HG03575 (cell line): ENCODE data around the gene XCL2.
"Not testable (repeated sequence)": the region's sequence is repeated elsewhere in the genome, so short reads cannot be mapped to it uniquely, and the experiment has no call there.

Experiments
- ATAC-seq: cut with Tn5 transposase; IDR thresholded peaks from one replicate; pipeline ENCODE4 v1.9.1; 2021; ENCODE audit not compliant: unreplicated experiment, insufficient number of reproducible peaks, low FRiP score; ENCODE audit errors: extremely low read depth

The XCL2 gene, protein sequence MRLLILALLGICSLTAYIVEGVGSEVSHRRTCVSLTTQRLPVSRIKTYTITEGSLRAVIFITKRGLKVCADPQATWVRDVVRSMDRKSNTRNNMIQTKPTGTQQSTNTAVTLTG

DNA sequence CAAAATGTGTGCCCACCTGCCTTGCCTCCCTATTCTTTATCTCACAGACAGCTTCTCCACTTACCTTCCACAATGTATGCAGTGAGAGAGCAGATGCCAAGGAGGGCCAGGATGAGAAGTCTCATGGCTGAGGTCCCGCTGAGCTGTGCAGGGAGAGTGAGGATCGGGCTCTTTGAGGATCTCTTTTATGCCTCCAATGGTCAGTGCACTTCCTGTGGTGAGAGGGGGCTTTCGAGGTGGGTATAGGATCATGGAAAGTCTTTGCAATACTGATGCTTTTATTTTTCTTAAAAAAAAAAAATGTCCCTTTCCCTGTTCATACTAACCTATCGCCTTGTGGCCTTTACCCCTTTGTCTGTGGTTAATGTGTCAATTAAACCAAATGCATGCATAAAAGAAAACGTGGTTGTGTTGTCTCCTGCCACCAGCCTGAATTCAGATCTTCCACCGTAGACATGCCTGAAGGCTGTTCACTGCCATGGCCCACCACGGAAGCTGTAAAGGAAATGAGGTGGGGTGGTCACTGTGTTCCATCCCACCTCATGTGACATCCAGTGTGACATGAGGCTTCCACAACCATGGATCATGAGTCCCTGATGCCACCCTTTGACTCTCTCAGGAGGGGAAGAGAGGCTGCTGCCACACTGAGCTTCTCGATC lies at the start of gene XCL2:
TSS of gene XCL2 (minus strand) at position 158 of the 659 bp plus-strand sequence. CDS start at position 125, 33 bp downstream.
- ATAC-seq, result not testable (repeated sequence)

DNA sequence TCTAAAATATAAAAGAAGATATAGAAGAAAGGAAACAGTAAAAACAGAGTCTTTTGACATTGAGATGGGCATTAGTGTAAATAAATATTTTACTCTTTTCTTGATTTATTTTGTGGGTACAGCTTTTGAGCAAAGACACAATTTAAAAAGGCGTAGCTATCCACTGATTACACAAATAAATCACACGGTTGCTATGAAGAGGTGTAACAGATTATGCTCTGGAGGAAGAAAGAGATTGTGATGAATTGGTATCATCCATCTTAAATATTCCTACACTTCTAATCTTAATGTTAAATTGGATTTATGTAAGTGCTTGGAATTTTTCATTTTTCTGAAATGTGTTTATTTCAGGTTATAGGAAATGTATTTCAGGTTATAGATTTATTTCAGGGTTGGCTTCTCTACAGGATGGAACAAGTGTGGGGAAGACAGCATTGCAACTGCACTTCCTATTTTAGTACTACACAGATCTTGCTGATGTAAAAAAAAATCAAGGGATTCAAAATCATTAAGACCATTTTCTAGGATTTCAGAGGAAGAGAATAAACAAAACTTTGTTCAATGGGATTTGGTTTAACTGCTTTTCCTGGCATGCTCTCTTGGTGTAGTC lies 47.9 kb upstream of the XCL2 start:
- no peak for ATAC-seq

GRCh38 chr1:168591066-168591465 lies 47.3 kb upstream of the XCL2 start:
- ATAC-seq, result no peak

- no peak for ATAC-seq
Measured at GRCh38 chr1:168589167-168589566, 45.4 kb upstream of the XCL2 start.

DNA sequence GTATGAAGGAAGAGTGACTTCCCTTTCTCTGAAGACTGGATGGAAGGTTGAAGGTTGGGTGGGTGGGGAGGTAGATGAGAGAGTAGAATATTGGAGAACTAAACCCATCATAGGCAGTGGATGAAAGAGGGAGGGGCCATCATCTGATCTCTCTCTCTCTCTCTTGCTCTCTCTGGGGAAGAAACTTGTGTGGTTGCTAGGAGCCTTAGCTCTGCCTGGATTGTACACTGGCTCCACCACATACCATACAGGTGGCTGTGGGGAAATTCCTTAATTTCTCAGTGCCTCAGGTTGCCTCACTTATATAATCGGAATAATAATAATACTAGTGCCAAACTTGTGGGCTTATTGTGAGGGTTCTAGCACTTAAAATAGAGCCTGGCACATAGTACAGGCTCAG lies 42.1 kb upstream of the XCL2 start:
- ATAC-seq, result no peak

DNA sequence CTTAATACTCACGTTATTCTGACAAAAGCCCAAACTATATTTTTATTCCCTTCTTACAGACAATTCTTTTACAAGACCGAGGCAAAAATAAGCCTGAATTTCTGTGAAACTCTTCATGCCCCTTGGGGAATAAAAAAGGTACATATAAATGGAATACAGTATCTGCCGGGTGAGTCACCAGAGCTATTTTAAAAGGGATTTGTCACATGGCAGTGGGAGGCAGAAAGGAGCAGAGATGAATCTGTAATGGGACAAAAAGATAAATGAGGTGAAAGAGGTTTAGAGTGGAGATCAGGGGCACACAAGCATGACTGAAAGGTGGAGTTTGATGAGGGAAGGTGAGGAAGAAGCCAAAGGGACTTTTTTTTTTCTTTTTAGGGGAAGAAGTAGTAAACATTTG lies 41.4 kb upstream of the XCL2 start:
- no peak for ATAC-seq

DNA sequence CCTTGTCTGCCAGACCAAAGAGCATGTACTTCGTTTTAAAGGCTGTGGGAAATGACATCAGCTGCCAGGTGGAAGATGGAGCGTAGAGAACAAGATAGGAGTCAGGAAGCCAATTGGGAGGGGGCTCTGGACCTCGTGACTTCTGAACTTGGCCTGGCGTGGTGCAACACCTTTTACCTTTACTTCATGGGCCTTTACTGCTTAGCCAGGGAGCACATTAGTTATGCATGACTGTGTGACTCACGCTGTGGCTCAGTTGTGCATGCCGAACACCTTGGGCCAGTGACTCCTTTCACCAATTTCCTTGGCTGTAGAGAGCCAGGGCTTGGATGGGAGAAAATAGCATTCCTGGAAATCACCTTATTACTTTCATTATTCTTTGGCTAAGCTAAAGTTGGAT lies 39.8 kb upstream of the XCL2 start:
- ATAC-seq, result no peak

GRCh38 chr1:168582688-168583336 lies 39.0 kb upstream of the XCL2 start:
- no peak for ATAC-seq

DNA sequence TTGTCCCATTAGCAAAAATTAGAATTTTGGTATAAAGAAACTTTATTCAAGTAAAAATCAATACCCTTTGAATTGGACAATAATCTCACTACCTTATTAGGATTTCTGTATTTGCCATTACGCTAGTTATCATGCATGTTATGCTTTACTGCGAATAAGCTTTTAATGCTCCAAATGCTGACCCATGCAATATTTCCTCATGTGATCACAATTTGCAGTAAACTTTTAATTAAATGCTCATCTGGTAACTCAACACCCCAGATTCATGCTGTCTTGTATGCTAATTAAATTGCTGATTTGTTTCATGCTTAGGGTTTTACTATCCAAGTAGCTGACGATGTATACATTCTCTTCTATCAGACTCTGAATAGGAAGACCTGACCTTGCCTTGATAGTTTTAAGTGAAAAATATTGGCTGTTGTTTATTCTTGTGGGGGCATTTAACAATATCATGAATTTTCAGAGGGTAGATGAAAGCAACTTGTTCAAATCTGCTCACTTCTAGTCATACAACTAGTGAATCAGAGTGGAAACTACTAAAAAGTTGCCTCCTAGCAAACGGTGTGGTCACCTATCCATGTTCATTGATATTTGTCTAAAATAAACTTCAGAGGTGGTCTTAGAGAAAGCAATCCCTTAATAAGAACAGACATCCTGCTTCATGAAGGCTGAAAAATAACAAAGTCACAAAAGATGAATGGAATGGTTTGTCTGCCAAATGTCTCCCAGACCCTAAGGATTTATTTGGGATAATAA lies 38.2 kb upstream of the XCL2 start:
- ATAC-seq, result no peak

GRCh38 chr1:168580991-168581390 lies 37.2 kb upstream of the XCL2 start:
- ATAC-seq, result not testable (repeated sequence)

GRCh38 chr1:168580290-168580689 lies 36.5 kb upstream of the XCL2 start:
- not testable (repeated sequence) for ATAC-seq

- not testable (repeated sequence) for ATAC-seq
Measured at GRCh38 chr1:168578531-168579185, 34.9 kb upstream of the XCL2 start.

DNA sequence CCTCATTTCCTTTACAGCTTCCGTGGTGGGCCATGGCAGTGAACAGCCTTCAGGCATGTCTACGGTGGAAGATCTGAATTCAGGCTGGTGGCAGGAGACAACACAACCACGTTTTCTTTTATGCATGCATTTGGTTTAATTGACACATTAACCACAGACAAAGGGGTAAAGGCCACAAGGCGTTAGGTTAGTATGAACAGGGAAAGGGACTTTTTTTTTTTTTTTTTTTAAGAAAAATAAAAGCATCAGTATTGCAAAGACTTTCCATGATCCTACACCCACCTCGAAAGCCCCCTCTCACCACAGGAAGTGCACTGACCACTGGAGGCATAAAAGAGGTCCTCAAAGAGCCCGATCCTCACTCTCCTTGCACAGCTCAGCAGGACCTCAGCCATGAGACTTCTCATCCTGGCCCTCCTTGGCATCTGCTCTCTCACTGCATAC lies 32.5 kb upstream of the XCL2 start, which contains the start of gene XCL1:
TSS of gene XCL1 (plus strand) at position 361 of the 444 bp plus-strand sequence. CDS start at position 394, 33 bp downstream.
- ATAC-seq, result not testable (repeated sequence)

GRCh38 chr1:168574234-168574633 lies 30.4 kb upstream of the XCL2 start:
- ATAC-seq, result not testable (repeated sequence)

GRCh38 chr1:168572633-168573032 lies 28.8 kb upstream of the XCL2 start:
- no peak for ATAC-seq

DNA sequence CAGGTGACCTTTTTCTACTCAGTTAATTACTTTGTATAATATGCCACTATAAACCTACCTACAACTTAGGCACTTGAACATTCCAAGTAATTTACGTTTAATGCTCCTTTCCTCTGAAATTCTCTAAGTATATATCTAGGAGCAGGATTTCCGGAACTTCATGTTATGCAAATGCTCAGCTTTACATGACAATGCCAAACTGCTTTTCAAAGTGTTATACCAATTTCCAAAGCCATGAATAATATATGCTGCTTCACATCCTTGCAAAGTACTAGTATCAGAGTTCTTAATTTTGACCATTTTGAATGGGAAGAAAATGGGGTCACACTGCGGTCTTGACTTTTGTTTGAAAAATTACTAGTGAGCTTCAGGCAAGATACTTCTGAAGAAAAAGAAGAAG lies 26.9 kb upstream of the XCL2 start:
- no peak for ATAC-seq

DNA sequence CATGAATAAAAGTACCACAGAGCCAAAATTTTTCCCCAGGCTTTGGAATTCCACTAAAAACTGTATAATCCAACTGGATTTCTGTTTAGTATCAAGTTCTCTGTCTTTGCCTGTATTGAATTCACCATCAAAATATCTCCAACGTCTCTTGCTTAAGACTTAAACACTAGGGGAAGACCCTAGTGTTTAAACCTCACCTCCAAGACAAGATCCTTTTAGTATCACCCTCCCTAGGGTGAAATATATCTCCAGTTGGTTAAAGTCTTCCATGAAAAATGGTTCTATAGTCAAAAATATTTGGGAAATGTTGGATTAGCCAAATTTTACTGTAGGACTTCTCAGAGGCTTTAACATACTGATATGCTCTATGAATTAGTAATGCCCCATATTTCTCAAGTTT lies 24.5 kb upstream of the XCL2 start:
- ATAC-seq, result no peak

GRCh38 chr1:168567568-168567967 lies 23.8 kb upstream of the XCL2 start:
- no peak for ATAC-seq

GRCh38 chr1:168567007-168567406 lies 23.2 kb upstream of the XCL2 start:
- ATAC-seq, result no peak
